Gastroesophageal sphincter (tissue), 4 donors: Measurements from ENCODE around the gene MAU2. TPM values are rescaled to one million over a fixed set of nuclear protein-coding genes. Genes with fewer than 3 reads are reported as not detected.

ENCODE experiments used
- ATAC-seq: fragments of 150-250 bp; one replicate; pipeline ENCODE4 v1.9.1; 2016; ENCODE audit warnings: mild to moderate bottlenecking, moderate library complexity
- H3K27ac ChIP-seq, 4 donors: fragments of 200-600 bp; sonication (generic) in 3 of 4; 1 replicate in 3 of 4; 2 replicates in 1 of 4; pipeline ENCODE4 v1.5.1; 2016 to 2019
- H3K27me3 ChIP-seq: fragments of 200-600 bp; sonication (generic); one replicate; pipeline ENCODE4 v1.5.1; 2019
- H3K36me3 ChIP-seq, 2 donors: fragments of 200-600 bp; sonication (generic); one replicate each; pipeline ENCODE4 v1.5.1; 2019; ENCODE audit warnings: control low read depth in 1 of 2
- H3K4me1 ChIP-seq, 3 donors: fragments of 200-600 bp; sonication (generic); 1 replicate in 2 of 3; 2 replicates in 1 of 3; pipeline ENCODE4 v1.5.1; 2016 to 2019; ENCODE audit warnings: control low read depth in 2 of 3
- H3K4me3 ChIP-seq, 2 donors: fragments of 200-600 bp; sonication (generic); one replicate each; pipeline ENCODE4 v1.5.1; 2019; ENCODE audit warnings: mild to moderate bottlenecking in 1 of 2, moderate library complexity in 1 of 2
- H3K9me3 ChIP-seq, 3 donors: fragments of 200-600 bp; sonication (generic); one replicate each; pipeline ENCODE4 v1.5.1; 2017 to 2019; ENCODE audit warnings: control low read depth in 2 of 3
- EP300 ChIP-seq: sonication (generic); formaldehyde crosslinking; IDR thresholded peaks from one replicate; pipeline ENCODE4 v1.6.1; 2017; ENCODE audit warnings: antibody characterized with exemption, mild to moderate bottlenecking
- POLR2A ChIP-seq, 2 donors: fragments of 450-650 bp; IDR thresholded peaks; one replicate each; pipeline ENCODE4 v1.6.1; 2017; ENCODE audit warnings: antibody characterized with exemption in 2 of 2, mild to moderate bottlenecking in 2 of 2, moderate library complexity in 1 of 2
- POLR2AphosphoS5 ChIP-seq: sonication (generic); formaldehyde crosslinking; IDR thresholded peaks from one replicate; pipeline ENCODE4 v1.6.1; 2017; ENCODE audit warnings: antibody characterized with exemption
- WGBS, 2 donors: methylation state at CpG; one replicate each; pipeline ENCODE4 v1.1.5; 2018; ENCODE audit warnings: low coverage in 1 of 2; 5-methylcytosine and 5-hydroxymethylcytosine counted together
- total RNA-seq, 4 donors: library from RNA; depleted of rRNA; stranded (reverse); fragments of >200 nt; gene quantifications; one replicate each; pipeline ENCODE4 v1.1.0, GENCODE V29; 2016
- TF ChIP-seq, protein P1 (sequence below), 4 experiments: fragments of 200-600 bp in 2 of 4; fragments of 450-650 bp in 2 of 4; sonication (generic) in 1 of 4; IDR thresholded peaks; one replicate each; pipeline ENCODE4 v1.5.1; 2017 to 2019; ENCODE audit warnings: antibody characterized with exemption in 4 of 4, mild to moderate bottlenecking in 2 of 4, moderate library complexity in 2 of 4

Gene MAU2
- total RNA-seq, 4 donors from 2014 or later, result 17.9 to 46.5 (median 39.0) TPM

DNA sequence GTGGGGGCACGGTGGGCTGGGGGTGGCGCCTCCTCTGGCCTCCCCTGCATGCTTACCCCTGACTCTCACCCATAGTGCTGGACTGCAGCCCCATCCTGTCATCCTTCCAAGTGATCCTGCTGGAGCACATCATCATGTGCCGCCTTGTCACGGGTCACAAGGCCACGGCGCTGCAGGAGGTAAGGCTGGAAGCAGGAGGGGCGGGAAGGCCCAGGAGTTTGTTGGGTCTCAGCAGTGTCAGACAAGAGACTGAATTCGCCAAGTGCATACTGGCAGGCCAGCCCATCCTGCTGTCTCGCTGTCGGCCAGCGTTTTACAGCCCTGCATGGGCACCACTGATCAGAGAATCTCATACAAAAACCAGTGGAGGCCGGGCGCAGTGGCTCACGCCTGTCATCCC is 23.1 kb downstream of the MAU2 start:
- 91 to 95% methylated on average over 4 of the region's 14 CpGs for WGBS, 2 donors
- no peak for ATAC-seq
- H3K9me3 ChIP-seq, result no peaks in the 10 kb centered on the region
- no peak overlapping the region for H3K27ac ChIP-seq
- H3K36me3 ChIP-seq, result peaks cover 0 to 100% of the 10 kb centered on the region in 2 donors
- H3K4me1 ChIP-seq, result no peaks in the 10 kb centered on the region
- no peak for TF ChIP-seq POLR2A (IDR thresholded peaks at IDR 0.05)
- no peak for TF ChIP-seq EP300
- H3K4me3 ChIP-seq, result no peak overlapping the region
- no peaks in the 10 kb centered on the region for H3K27me3 ChIP-seq

DNA sequence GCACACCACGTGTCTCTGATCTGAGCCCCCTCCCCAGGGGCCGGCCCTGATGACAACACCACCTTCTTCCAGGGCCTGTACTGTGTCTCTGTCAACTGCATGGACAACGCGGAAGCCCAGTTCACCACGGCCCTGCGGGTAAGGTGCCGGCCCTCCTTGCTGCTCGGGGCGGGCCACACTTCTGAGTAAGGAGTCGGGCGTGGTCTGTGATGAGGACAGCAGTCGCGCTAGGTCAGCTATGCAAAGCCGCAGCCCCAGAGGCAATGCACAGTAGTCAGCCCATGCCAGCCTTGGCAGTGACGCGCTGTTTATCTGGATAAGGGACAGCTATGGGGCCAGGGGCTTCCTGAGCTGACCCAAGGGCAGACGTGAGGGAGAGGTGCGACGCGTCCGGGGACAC is 24.6 kb downstream of the MAU2 start:
- TF ChIP-seq POLR2AphosphoS5 (no peak), POLR2A (IDR thresholded peaks at IDR 0.05) (no peak), EP300 (no peak)
- TF ChIP-seq, protein P1, sequence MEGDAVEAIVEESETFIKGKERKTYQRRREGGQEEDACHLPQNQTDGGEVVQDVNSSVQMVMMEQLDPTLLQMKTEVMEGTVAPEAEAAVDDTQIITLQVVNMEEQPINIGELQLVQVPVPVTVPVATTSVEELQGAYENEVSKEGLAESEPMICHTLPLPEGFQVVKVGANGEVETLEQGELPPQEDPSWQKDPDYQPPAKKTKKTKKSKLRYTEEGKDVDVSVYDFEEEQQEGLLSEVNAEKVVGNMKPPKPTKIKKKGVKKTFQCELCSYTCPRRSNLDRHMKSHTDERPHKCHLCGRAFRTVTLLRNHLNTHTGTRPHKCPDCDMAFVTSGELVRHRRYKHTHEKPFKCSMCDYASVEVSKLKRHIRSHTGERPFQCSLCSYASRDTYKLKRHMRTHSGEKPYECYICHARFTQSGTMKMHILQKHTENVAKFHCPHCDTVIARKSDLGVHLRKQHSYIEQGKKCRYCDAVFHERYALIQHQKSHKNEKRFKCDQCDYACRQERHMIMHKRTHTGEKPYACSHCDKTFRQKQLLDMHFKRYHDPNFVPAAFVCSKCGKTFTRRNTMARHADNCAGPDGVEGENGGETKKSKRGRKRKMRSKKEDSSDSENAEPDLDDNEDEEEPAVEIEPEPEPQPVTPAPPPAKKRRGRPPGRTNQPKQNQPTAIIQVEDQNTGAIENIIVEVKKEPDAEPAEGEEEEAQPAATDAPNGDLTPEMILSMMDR (IDR thresholded peaks at IDR 0.05), result no peak
- no peak for ATAC-seq

DNA sequence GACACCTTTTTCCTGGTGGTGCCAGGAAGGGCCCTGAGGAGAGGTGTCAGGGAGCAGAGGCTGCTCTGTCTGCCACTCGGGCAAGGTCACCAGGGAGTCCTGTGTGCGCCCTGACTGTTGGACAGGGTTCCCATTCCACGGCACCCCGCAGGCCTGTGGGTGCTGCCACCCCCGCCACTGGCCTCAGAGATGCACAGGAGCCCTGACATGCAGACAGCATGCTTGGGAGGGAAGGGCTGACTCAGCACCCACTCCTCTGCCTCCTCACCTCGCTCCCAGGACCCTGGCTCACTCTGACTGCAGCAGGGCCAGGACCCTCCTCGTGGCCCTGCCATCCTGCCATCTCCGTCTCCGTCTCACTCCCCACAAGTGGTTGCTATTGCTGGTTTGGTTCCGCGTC is 25.3 kb downstream of the MAU2 start:
- TF ChIP-seq EP300 (no peak), POLR2AphosphoS5 (no peak), POLR2A (IDR thresholded peaks at IDR 0.05) (no peak)
- TF ChIP-seq, protein P1 (IDR thresholded peaks at IDR 0.05), result no peak
- Histone ChIP-seq H3K36me3 (peaks cover 0 to 100% of the 10 kb centered on the region in 2 donors), H3K27me3 (no peaks in the 10 kb centered on the region), H3K4me1 (no peaks in the 10 kb centered on the region), H3K9me3 (no peaks in the 10 kb centered on the region), H3K27ac (no peak overlapping the region), H3K4me3 (no peak overlapping the region)
- no peak for ATAC-seq
- 80% methylated on average over 1 of the region's 11 CpGs; no CpG with 5 or more reads in 1 of the 2 donors for WGBS, 2 donors

More for the DNA sequence above, 24.6 kb downstream of the MAU2 start:
- no CpG with 5 or more reads among the region's 21 CpGs for WGBS, 2 donors
- Histone ChIP-seq H3K9me3 (no peaks in the 10 kb centered on the region), H3K36me3 (peaks cover 0 to 100% of the 10 kb centered on the region in 2 donors), H3K27me3 (no peaks in the 10 kb centered on the region), H3K4me3 (no peak overlapping the region), H3K4me1 (no peaks in the 10 kb centered on the region), H3K27ac (no peak overlapping the region)

DNA sequence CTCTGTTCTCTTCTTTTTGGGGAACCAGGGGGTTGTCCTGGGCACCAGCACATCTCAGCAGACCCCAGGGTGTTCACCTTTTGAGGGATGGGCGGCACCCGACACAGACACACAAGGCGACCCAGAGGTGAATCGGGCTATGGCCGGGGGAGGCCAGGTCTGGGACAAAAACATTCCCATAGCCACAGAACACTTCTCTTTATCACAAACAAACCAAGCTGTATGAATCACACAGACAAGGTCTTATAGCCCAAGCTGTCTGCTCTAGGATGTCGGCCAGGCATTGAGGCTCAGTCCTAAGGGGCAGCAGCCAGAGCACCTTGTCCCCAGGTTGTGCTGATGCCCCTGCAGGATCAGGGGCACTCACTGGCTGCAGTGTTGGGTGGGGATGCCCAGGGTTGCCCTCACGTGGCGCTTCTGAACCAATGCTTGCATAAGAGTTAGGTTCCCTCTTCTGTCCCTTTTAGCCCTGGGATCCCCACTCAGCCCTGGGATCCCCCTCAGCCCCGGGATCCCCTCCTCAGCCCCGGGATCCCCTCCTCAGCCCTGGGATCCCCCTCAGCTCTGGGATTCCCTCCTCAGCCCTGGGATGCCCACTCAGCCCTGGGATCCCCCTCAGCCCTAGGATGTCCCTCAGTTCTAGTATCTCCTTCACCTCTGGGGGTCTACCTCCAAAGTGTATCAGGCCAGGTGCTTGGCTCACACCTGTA is 26.9 kb downstream of the MAU2 start:
- Histone ChIP-seq H3K4me3 (no peak overlapping the region), H3K9me3 (no peaks in the 10 kb centered on the region), H3K36me3 (peaks cover 0 to 100% of the 10 kb centered on the region in 2 donors), H3K4me1 (no peaks in the 10 kb centered on the region), H3K27ac (no peak overlapping the region), H3K27me3 (no peaks in the 10 kb centered on the region)
- 92% methylated on average over 2 of the region's 10 CpGs; no CpG with 5 or more reads in 1 of the 2 donors for WGBS, 2 donors
- TF ChIP-seq POLR2A (IDR thresholded peaks at IDR 0.05) (no peak), EP300 (no peak), POLR2AphosphoS5 (no peak)
- TF ChIP-seq, protein P1 (IDR thresholded peaks at IDR 0.05), result no peak
- ATAC-seq, result no peak

DNA sequence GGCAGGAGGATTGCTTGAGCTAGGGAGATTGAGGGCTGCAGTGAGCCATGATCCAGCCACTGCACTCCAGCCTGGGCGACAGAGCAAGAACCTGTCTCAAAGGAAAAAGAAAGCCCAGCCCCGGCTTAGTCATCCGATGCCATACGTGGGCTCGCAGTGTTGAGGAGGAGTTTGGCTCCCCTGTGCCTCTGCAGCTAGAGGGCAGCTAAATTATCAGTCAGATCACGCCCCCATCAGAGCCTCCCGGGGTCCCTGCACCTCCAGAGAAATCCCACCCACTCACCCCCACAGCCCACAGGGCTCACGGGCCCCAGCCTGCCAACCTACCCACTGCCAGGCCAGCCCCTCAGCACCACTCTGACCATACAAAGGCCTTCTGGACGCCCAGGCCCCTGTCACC is 27.6 kb downstream of the MAU2 start:
- WGBS, 2 donors, result 44% methylated on average over 5 of the region's 9 CpGs; no CpG with 5 or more reads in 1 of the 2 donors
- H3K36me3 ChIP-seq, result peaks cover 0 to 100% of the 10 kb centered on the region in 2 donors
- H3K27me3 ChIP-seq, result no peaks in the 10 kb centered on the region

More for the DNA sequence above, 27.6 kb downstream of the MAU2 start:
- no peak for TF ChIP-seq POLR2A (IDR thresholded peaks at IDR 0.05)
- TF ChIP-seq POLR2AphosphoS5, result no peak
- TF ChIP-seq EP300, result no peak
- TF ChIP-seq, protein P1 (IDR thresholded peaks at IDR 0.05), result no peak
- H3K27ac ChIP-seq, result no peak overlapping the region
- no peak for ATAC-seq
- H3K9me3 ChIP-seq, result no peaks in the 10 kb centered on the region
- H3K4me3 ChIP-seq, result no peak overlapping the region
- no peaks in the 10 kb centered on the region for H3K4me1 ChIP-seq
